Measurements from ENCODE around the gene CA9.
"Not testable (repeated sequence)": the region's sequence is repeated elsewhere in the genome, so short reads cannot be mapped to it uniquely, and the experiment has no call there.

GRCh38 chr9:35639225-35639624 is 34.5 kb upstream of the CA9 start:
- not testable (repeated sequence) for TF ChIP-seq CTCF (conservative IDR thresholded peaks at IDR 0.05); EZH2 (IDR thresholded peaks at IDR 0.05; ENCODE audit: low read depth)
